Measurements from ENCODE around the gene FAM228B. TPM values are rescaled to one million over a fixed set of nuclear protein-coding genes. Genes with fewer than 3 reads are reported as not detected.

The FAM228B gene
- total RNA-seq, 2 experiments from 2014 or later: 3.8 to 9.6 TPM

DNA sequence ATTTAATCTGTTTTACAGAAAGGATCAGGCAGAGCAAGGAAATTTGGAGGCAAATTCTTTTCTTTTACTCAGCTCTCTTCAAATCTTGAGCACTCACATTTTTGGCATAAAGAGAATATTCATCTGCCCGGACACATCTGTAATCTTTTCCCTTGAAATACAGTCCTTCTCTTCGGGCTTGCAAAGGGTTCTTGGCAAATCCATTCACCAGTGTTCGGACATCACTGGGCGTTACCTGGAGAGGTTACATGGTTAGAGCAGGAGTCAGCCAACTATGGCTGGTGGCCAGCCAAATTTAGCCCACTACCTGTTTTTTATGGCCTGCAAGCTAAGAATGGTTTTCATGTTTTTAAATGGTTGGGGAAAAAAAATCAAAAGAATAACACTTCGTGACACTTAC, 2.2 kb upstream of the FAM228B start:
- CTCF ChIA-PET (ENCODE audit: unreplicated experiment): no interaction called here
- POLR2A ChIA-PET: no interaction called here

GRCh38 chr2:24121469-24121868, 1.8 kb upstream of the FAM228B start:
- intact Hi-C loops (cut with micrococcal nuclease; ENCODE audit: unreplicated experiment): no loop called here
- H3K4me3 ChIP-seq (ENCODE audit: low read depth, low read length, poor library complexity, severe bottlenecking): no peak overlapping the region
- H3K79me2 ChIP-seq (ENCODE audit: insufficient read depth, low read depth, low read length): no peaks in the 10 kb centered on the region
- H3K27ac ChIP-seq (ENCODE audit: low read depth, low read length, poor library complexity, severe bottlenecking): no peak overlapping the region
- no peaks in the 10 kb centered on the region for H3K9me3 ChIP-seq (ENCODE audit: low read length)
- no peaks in the 10 kb centered on the region for H3K4me1 ChIP-seq (ENCODE audit: insufficient read depth, low read length, poor library complexity, severe bottlenecking)
- H3K4me2 ChIP-seq (ENCODE audit: low read length): no peak overlapping the region
- TF ChIP-seq CTCF (conservative IDR thresholded peaks at IDR 0.05; ENCODE audit: low read length) (no peak), EZH2phosphoT487 (IDR thresholded peaks at IDR 0.05; ENCODE audit: borderline replicate concordance, low read depth, low read length) (no peak)
- no TSS peak for BruUV-seq (replicated peaks)
- no peaks in the 10 kb centered on the region for H3K9me2 ChIP-seq (ENCODE audit: insufficient read depth, low read length)
- H2AFZ ChIP-seq (ENCODE audit: low read length): no peak overlapping the region
- ChIA-PET CTCF (ENCODE audit: unreplicated experiment) (no interaction called here), POLR2A (interaction anchor here (0.7 kb wide), 1 partner anchor 36 kb away, joined by 3 read pairs; no protein-coding TSS in a partner anchor)
- no peaks in the 10 kb centered on the region for H4K20me1 ChIP-seq (ENCODE audit: insufficient read depth, low read length)
- DNase-seq (ENCODE audit: low spot score): no peak
- no peaks in the 10 kb centered on the region; the same call in 1 of the 2 replicates for H3K36me3 ChIP-seq (ENCODE audit: insufficient read depth, low read length)

More for the DNA sequence above, 2.2 kb upstream of the FAM228B start:
- H3K4me2 ChIP-seq (ENCODE audit: low read length): no peak overlapping the region
- intact Hi-C loops (cut with micrococcal nuclease; ENCODE audit: unreplicated experiment): no loop called here
- H2AFZ ChIP-seq (ENCODE audit: low read length): no peak overlapping the region
- no peaks in the 10 kb centered on the region for H3K9me2 ChIP-seq (ENCODE audit: insufficient read depth, low read length)
- no peaks in the 10 kb centered on the region for H3K79me2 ChIP-seq (ENCODE audit: insufficient read depth, low read depth, low read length)
- DNase-seq (ENCODE audit: low spot score): no peak
- no peak for TF ChIP-seq EZH2phosphoT487 (IDR thresholded peaks at IDR 0.05; ENCODE audit: borderline replicate concordance, low read depth, low read length)
- no peak for TF ChIP-seq CTCF (conservative IDR thresholded peaks at IDR 0.05; ENCODE audit: low read length)
- H4K20me1 ChIP-seq (ENCODE audit: insufficient read depth, low read length): no peaks in the 10 kb centered on the region
- H3K4me3 ChIP-seq (ENCODE audit: low read depth, low read length, poor library complexity, severe bottlenecking): no peak overlapping the region
- BruUV-seq (replicated peaks): no TSS peak
- H3K9me3 ChIP-seq (ENCODE audit: low read length): no peaks in the 10 kb centered on the region
- no peak overlapping the region for H3K27ac ChIP-seq (ENCODE audit: low read depth, low read length, poor library complexity, severe bottlenecking)
- no peaks in the 10 kb centered on the region for H3K4me1 ChIP-seq (ENCODE audit: insufficient read depth, low read length, poor library complexity, severe bottlenecking)
- no peaks in the 10 kb centered on the region; the same call in 1 of the 2 replicates for H3K36me3 ChIP-seq (ENCODE audit: insufficient read depth, low read length)

DNA sequence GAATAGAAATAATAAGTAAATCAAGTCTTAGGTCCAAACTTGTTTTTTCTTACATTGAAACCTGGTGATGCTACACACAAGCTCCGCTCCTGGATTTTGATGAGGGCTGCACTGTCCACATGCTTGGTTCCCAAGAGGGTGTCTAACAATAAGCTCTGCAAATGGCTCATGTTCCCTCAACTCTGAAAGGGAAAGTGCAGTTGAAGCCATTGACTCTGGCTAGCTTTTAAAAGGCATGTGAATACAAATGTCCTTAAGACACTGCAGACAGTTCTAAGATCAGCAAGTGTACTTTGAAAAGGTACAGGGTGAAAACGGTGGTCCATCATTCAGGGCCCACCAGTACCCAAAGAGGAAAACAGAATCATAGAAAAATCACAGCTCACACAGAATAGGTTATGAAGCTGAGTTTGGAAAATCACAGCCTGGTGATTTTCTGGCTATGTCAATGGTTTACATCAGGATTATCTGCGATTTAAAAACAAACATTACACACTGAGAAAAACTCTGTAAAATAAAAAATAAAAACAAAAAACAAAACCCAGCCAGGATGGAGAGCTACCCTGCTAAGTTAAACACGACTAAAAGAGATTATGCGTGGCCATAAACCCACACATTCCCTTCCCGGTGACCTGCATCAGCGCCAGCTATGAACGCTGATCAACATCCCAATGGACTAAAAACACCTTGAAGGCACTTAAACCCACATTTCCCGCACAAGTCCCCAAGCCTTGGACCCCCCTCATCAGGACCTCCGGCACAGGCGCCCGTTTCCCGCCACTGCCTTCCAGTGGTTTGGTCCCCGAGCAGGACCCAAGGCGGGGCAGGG, 689 bp upstream of the FAM228B start:
- Histone ChIP-seq H3K36me3 (ENCODE audit: insufficient read depth, low read length) (no peaks in the 10 kb centered on the region; the same call in 1 of the 2 replicates), H3K4me2 (ENCODE audit: low read length) (peak overlapping the region; percentile 34; the same call in 1 of the 2 replicates), H3K27ac (ENCODE audit: low read depth, low read length, poor library complexity, severe bottlenecking) (no peak overlapping the region), H2AFZ (ENCODE audit: low read length) (no peak overlapping the region), H3K4me1 (ENCODE audit: insufficient read depth, low read length, poor library complexity, severe bottlenecking) (no peaks in the 10 kb centered on the region), H3K9me3 (ENCODE audit: low read length) (no peaks in the 10 kb centered on the region), H3K9me2 (ENCODE audit: insufficient read depth, low read length) (no peaks in the 10 kb centered on the region), H3K79me2 (ENCODE audit: insufficient read depth, low read depth, low read length) (no peaks in the 10 kb centered on the region), H3K4me3 (ENCODE audit: low read depth, low read length, poor library complexity, severe bottlenecking) (no peak overlapping the region), H4K20me1 (ENCODE audit: insufficient read depth, low read length) (no peaks in the 10 kb centered on the region)
- intact Hi-C loops (cut with micrococcal nuclease; ENCODE audit: unreplicated experiment): no loop called here
- POLR2A ChIA-PET: interaction anchor here (0.7 kb wide), 3 partner anchors 35 to 895 kb away, joined by 3 to 4 read pairs (median 3); no protein-coding TSS in a partner anchor
- CTCF ChIA-PET (ENCODE audit: unreplicated experiment): no interaction called here
- no peak for DNase-seq (ENCODE audit: low spot score)
- no TSS peak for BruUV-seq (replicated peaks)
- TF ChIP-seq EZH2phosphoT487 (IDR thresholded peaks at IDR 0.05; ENCODE audit: borderline replicate concordance, low read depth, low read length): no peak
- TF ChIP-seq CTCF (conservative IDR thresholded peaks at IDR 0.05; ENCODE audit: low read length): no peak

Measured in OCI-LY7 (cell line).